Smooth muscle cell of the brain vasculature (primary cell): ENCODE measurements around the gene SSX2IP.
"Not testable (repeated sequence)": the region's sequence is repeated elsewhere in the genome, so short reads cannot be mapped to it uniquely, and the experiment has no call there.

ENCODE experiments used
- DNase-seq: peaks from one replicate; pipeline ENCODE4 v3.0.0-alpha.2; 2012; ENCODE audit warnings: low read depth, low spot score

Gene SSX2IP

GRCh38 chr1:84690397-84691121 lies at the start of gene SSX2IP:
Gene SSX2IP, minus strand, starts transcription at chr1:84690461. Its CDS starts 19,242 bp downstream, at chr1:84671219.
- DNase-seq: peak; percentile 76

- no peak for DNase-seq
Measured at GRCh38 chr1:84738237-84738636, 48.0 kb upstream of the SSX2IP start.

- no peak for DNase-seq
Measured at GRCh38 chr1:84737590-84737989, 47.3 kb upstream of the SSX2IP start.

GRCh38 chr1:84736944-84737343 lies 46.7 kb upstream of the SSX2IP start:
- no peak for DNase-seq

- DNase-seq: no peak
Measured at GRCh38 chr1:84736445-84736844, 46.2 kb upstream of the SSX2IP start.

GRCh38 chr1:84735483-84735882 lies 45.2 kb upstream of the SSX2IP start:
- no peak for DNase-seq

- no peak for DNase-seq
Measured at GRCh38 chr1:84732520-84732919, 42.3 kb upstream of the SSX2IP start.

- no peak for DNase-seq
Measured at GRCh38 chr1:84731519-84731918, 41.3 kb upstream of the SSX2IP start.

GRCh38 chr1:84727711-84728110 lies 37.5 kb upstream of the SSX2IP start:
- DNase-seq: not testable (repeated sequence)

GRCh38 chr1:84726593-84727499 lies 36.6 kb upstream of the SSX2IP start:
- DNase-seq: no peak

GRCh38 chr1:84724128-84724860 lies 34.0 kb upstream of the SSX2IP start:
- DNase-seq: no peak

- no peak for DNase-seq
Measured at GRCh38 chr1:84722794-84723193, 32.5 kb upstream of the SSX2IP start.

GRCh38 chr1:84721872-84722271 lies 31.6 kb upstream of the SSX2IP start:
- DNase-seq: not testable (repeated sequence)

- no peak for DNase-seq
Measured at GRCh38 chr1:84721152-84721551, 30.9 kb upstream of the SSX2IP start.

- no peak for DNase-seq
Measured at GRCh38 chr1:84720221-84720780, 30.0 kb upstream of the SSX2IP start.

GRCh38 chr1:84719543-84720217 lies 29.4 kb upstream of the SSX2IP start:
- DNase-seq: no peak

GRCh38 chr1:84715342-84716019 lies 25.2 kb upstream of the SSX2IP start:
- no peak for DNase-seq

GRCh38 chr1:84712276-84712874 lies 22.1 kb upstream of the SSX2IP start:
- no peak for DNase-seq

- DNase-seq: no peak
Measured at GRCh38 chr1:84711869-84712268, 21.6 kb upstream of the SSX2IP start.

GRCh38 chr1:84711121-84711520 lies 20.9 kb upstream of the SSX2IP start:
- DNase-seq: no peak
